GM12872 (cell line): ENCODE measurements around the gene CXCL6.

Experiments
- TF ChIP-seq, protein P1 (sequence below): IDR thresholded peaks from 3 replicates; pipeline ENCODE4 v1.5.1; 2011; ENCODE audit warnings: low read depth, mild to moderate bottlenecking, low read length, moderate library complexity; ENCODE audit not compliant: insufficient read depth

Gene CXCL6

DNA sequence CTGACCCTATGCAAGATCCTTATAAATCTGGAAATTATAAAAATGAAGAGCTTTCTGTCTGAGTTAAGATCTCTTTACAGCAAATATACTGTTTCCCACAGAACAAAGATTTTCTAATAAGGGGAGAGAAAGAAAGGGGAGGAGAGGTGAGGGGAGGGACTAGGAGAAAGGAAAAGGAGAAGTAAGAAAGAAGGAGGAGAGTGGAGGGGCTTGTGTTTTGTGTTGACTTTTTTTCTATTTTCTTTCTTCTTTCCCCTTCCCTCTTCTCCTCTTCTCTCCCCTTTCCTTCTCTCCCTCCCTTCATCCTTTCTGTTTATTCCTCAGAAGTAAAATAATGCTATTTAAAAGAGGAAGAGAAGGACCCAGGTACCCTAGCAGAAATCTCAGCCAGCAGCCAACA is 6.2 kb downstream of the CXCL6 start:
- TF ChIP-seq, protein P1, sequence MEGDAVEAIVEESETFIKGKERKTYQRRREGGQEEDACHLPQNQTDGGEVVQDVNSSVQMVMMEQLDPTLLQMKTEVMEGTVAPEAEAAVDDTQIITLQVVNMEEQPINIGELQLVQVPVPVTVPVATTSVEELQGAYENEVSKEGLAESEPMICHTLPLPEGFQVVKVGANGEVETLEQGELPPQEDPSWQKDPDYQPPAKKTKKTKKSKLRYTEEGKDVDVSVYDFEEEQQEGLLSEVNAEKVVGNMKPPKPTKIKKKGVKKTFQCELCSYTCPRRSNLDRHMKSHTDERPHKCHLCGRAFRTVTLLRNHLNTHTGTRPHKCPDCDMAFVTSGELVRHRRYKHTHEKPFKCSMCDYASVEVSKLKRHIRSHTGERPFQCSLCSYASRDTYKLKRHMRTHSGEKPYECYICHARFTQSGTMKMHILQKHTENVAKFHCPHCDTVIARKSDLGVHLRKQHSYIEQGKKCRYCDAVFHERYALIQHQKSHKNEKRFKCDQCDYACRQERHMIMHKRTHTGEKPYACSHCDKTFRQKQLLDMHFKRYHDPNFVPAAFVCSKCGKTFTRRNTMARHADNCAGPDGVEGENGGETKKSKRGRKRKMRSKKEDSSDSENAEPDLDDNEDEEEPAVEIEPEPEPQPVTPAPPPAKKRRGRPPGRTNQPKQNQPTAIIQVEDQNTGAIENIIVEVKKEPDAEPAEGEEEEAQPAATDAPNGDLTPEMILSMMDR = no peak

DNA sequence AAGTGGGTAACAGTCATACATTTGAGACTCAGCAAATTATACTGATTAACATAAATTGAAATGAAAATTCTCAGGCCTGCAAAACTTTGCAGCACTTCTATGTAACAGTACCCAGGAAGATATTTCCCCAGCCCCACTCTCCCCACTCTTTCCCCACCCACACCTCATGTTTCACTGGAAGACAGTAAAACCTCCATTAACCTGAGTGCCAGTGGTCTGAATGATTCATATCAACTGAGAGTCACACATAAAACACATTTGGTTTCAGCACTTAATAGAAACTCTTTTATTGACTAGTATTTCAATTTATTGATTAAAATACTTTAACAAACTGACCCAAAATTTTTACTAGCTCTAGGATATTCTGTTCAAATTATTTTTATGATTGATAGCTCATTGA is 6.9 kb downstream of the CXCL6 start:
- TF ChIP-seq, protein P1 = no peak

DNA sequence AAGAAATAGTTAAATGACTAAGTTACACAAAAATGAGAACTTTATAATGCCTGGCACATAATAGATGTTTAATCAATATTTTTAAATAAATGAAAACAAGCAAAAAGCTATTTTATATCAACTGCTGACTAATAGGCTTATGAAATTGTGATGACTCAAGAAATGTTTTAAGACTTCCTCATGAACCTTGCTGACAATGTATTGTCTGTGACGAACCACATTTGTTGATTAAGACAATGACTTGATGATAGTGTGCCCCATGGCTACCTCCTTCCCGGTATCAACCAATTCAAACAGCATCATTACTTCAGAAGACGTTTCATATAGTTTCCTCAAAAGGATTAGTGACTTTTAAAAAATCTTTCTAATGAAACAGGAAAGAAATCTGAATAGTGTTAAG is 7.9 kb downstream of the CXCL6 start:
- TF ChIP-seq, protein P1 = no peak

DNA sequence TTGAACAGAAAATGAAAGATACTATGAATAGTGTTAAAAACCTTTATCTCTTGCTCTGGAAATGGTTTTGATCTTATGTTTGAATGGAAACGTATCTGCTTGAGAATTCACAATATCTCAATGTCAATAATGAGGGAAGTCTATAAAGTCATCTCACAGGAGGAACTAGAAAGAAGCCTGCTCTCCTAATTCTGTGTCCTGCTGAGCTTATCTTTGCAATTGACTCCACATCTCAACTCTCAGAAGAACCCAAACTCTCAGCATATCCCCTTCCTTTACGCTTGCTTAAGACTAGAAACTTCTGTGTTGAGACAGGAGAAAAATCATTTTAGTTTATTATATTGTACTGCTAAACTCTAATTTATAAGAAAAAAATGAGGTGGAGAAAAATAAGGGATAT is 8.3 kb downstream of the CXCL6 start:
- TF ChIP-seq, protein P1 = no peak

DNA sequence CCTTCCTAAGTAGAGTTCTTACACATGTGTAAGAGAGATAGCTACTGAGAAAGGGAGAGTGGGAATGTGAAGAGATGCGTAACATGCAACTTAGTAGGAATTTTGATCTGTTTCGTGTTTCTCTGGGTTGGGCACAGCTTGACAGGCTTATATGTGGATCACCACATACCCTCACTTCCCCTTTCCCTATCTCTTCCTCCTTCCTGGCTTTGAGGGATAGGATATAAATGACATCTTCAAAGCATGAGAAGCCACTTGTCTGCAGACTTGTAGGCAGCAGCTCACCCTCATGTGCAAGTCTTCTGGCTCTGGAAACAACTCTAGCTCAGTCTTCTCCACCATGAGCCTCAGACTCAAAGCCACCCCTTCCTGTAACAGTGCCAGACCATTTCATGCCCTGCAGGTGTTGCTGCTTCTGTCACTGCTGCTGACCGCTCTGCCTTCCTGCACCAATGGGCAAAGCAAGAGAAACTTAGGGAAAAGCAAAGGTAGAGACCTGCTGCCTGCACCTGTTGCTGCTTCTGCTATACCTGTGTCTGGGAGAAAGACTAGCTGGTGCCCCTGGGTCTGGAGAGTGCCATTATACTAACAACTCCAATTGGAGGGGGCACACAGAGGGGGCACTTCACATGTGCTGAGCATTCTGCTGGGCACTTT is 11.2 kb downstream of the CXCL6 start:
- TF ChIP-seq, protein P1 = no peak

DNA sequence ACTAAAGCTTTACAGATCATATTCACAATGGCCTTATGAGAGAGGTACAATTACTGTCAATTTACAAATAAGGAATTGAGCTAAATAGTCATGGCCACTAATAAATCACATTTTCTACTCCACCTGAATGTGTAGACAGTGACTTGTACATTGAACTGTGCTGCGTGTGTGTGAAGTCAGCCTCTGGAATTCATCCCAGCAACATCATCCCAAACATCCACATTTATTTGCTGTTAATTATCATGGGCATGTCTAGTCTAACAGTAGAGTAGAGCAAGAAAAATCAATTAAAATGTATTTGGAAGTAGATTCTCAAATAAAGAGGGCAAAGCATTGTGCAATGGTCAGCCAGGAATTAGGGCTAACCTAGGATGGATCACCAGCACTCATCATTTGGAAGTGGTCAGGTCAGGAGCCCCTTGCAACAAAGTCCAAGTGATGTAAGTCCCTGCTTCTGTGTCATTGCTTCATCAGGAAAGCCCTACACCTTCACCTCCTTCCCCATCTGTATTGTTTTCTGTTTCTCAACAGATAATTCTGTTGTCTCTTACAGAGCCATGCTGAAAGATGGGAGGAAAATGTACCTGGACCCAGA is 11.8 kb downstream of the CXCL6 start:
- TF ChIP-seq, protein P1 = no peak

DNA sequence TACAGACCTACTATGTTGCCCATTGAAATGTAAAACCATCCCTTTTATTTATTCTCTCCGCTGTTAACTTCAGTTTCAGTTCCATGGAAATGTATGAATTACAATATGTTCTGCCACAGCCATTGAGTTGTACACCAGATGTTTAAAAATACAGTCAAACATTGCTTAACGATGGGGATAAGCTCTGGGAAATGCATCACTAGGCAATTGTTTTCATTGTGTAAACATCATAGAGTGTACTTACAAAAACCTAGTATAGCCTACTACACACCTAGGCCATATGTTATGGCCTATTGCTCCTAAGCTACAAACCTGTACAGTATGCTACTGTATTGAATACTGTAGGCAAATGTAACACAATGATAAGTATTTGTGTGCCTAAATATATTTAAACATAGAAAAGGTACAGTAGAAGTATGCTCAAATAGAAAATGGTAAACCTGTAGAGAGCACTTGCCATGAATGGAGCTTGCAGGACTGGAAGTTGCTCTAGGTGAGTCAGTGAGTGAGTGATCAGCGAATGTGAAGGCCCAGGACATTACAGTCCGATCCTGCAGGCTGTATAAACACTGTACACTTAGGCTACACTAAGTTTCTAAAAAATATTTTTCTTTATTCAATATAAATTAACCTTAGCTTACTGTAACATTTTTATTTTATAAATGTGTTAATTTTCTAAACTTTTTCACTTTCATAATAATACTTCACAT is 13.9 kb downstream of the CXCL6 start:
- TF ChIP-seq, protein P1 = no peak
